Testis (tissue), 2 donors: ENCODE measurements around the gene ZKSCAN3.

Experiments used
- POLR2A ChIP-seq: fragments of 450-650 bp; IDR thresholded peaks from one replicate; pipeline ENCODE4 v1.6.1; 2017; ENCODE audit warnings: antibody characterized with exemption, mild to moderate bottlenecking, moderate library complexity
- TF ChIP-seq, protein P1 (sequence below), 3 experiments: fragments of 450-650 bp in 2 of 3; fragments of 200-600 bp in 1 of 3; sonication (generic) in 1 of 3; IDR thresholded peaks; one replicate each; pipeline ENCODE4 v1.5.1; 2016 to 2019; ENCODE audit warnings: antibody characterized with exemption in 3 of 3, mild to moderate bottlenecking in 2 of 3, moderate library complexity in 1 of 3

DNA sequence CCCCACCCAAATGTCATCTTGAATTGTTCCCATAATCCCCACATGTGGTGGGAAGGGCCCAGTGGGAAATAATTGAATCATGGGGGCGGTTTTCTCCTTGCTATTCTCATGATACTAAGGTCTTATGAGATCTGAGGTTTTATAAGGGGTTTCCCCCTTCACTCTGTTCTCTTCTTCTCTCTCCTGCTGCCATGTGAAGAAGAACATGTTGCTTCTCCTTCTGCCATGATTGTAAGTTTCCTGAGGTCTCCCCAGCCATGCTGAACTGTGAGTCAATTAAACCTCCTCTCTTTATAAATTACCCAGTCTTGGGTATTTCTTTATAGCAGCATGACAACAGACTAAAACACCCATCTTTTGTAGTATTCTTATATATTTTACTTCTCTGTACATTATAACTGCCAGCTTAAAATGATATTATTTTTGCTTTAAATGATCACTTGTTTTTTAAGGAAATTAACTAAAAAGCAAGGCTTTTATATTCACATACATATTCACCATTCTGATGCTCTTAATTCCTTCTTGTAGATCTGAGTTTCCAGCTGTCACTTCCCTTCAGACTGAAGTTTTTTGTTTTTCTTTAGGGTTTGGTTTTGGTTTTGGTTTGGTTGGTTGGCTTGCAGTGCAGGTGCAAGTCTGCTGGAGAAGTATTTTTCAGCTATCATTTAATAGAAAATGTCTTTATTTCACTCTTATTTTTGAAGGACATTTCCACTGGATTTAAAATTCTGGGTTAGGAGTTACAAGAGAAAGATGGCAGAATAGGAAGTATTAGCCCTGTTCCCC is 9.2 kb upstream of the ZKSCAN3 start:
- TF ChIP-seq, protein P1, sequence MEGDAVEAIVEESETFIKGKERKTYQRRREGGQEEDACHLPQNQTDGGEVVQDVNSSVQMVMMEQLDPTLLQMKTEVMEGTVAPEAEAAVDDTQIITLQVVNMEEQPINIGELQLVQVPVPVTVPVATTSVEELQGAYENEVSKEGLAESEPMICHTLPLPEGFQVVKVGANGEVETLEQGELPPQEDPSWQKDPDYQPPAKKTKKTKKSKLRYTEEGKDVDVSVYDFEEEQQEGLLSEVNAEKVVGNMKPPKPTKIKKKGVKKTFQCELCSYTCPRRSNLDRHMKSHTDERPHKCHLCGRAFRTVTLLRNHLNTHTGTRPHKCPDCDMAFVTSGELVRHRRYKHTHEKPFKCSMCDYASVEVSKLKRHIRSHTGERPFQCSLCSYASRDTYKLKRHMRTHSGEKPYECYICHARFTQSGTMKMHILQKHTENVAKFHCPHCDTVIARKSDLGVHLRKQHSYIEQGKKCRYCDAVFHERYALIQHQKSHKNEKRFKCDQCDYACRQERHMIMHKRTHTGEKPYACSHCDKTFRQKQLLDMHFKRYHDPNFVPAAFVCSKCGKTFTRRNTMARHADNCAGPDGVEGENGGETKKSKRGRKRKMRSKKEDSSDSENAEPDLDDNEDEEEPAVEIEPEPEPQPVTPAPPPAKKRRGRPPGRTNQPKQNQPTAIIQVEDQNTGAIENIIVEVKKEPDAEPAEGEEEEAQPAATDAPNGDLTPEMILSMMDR (IDR thresholded peaks at IDR 0.05) = no peak
- TF ChIP-seq POLR2A = no peak
